Muscle layer of duodenum (tissue), 2 donors: Measurements from ENCODE around the gene ULK4.
"Not testable (repeated sequence)": the region's sequence is repeated elsewhere in the genome, so short reads cannot be mapped to it uniquely, and the experiment has no call there.

ENCODE experiments used
- H3K27ac ChIP-seq: one replicate; pipeline ENCODE4 v1.7.0; 2013; ENCODE audit warnings: mild to moderate bottlenecking, low read length
- H3K27me3 ChIP-seq: one replicate; pipeline ENCODE4 v1.7.0; 2013; ENCODE audit warnings: low read depth, mild to moderate bottlenecking, control low read depth, low read length
- H3K36me3 ChIP-seq, 2 donors: one replicate each; pipeline ENCODE4 v1.7.0; 2013; ENCODE audit warnings: low read length in 2 of 2, control low read depth in 1 of 2, mild to moderate bottlenecking in 1 of 2; ENCODE audit not compliant: insufficient read depth in 2 of 2, control insufficient read depth in 1 of 2
- H3K4me1 ChIP-seq, 2 donors: one replicate each; pipeline ENCODE4 v1.7.0; 2013; ENCODE audit warnings: low read length in 2 of 2, mild to moderate bottlenecking in 2 of 2, control low read depth in 1 of 2, moderate library complexity in 1 of 2; ENCODE audit not compliant: insufficient read depth in 2 of 2, control insufficient read depth in 1 of 2
- H3K4me3 ChIP-seq, 2 donors: one replicate each; pipeline ENCODE4 v1.7.0; 2013; ENCODE audit warnings: low read length in 2 of 2, low read depth in 1 of 2, mild to moderate bottlenecking in 1 of 2
- H3K9me3 ChIP-seq, 2 donors: one replicate each; pipeline ENCODE4 v1.7.0; 2013; ENCODE audit warnings: low read length in 2 of 2, control low read depth in 1 of 2, mild to moderate bottlenecking in 1 of 2; ENCODE audit not compliant: control insufficient read depth in 1 of 2
- donor health status: healthy.

Gene ULK4

GRCh38 chr3:41987627-41988026 lies 25.7 kb upstream of the ULK4 start:
- no peak overlapping the region for H3K4me3 ChIP-seq
- no peaks in the 10 kb centered on the region for H3K27me3 ChIP-seq
- H3K9me3 ChIP-seq = no peaks in the 10 kb centered on the region
- no peak overlapping the region for H3K27ac ChIP-seq
- no peaks in the 10 kb centered on the region for H3K4me1 ChIP-seq
- H3K36me3 ChIP-seq = no peaks in the 10 kb centered on the region

DNA sequence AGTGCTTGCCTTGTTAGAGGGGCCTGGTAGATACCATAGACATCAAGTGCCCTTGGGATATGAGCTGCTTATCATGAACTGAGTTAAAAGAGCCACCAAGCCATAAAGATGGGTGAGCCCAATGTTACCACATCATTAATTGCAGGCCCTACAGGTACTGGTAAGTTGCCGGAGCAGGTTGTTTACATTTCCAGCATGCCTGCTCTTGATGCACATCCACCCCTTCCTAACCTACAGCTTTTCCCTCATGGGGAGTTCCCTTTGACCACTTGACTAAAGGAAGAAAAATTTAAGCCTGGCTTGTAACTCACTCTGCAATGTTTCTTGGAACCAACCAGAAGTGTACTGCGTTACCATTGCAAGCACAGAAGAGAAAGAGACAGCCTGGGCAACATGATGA lies 24.7 kb upstream of the ULK4 start:
- H3K27me3 ChIP-seq = no peaks in the 10 kb centered on the region
- no peaks in the 10 kb centered on the region for H3K4me1 ChIP-seq
- H3K4me3 ChIP-seq = no peak overlapping the region
- H3K9me3 ChIP-seq = no peaks in the 10 kb centered on the region
- no peaks in the 10 kb centered on the region for H3K36me3 ChIP-seq
- H3K27ac ChIP-seq = no peak overlapping the region

DNA sequence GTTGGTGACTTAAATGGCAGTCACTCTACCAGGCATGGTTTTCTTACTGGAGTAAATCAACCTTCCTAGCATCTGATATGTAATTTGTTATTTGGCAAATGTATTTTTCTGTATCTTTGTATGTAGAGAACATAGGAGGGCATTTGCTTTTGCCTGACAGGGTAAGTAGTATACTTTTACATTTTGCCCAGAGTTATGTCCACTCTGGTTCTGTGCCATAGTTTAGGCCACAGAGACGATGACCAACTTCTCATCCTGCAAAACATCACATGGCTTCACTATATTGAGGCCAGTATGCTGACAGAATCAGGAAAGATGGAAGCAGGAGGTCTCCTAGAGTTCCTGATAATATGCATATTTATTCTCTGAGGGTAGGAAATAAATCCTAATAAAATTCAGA lies 23.1 kb upstream of the ULK4 start:
- H3K4me1 ChIP-seq = no peaks in the 10 kb centered on the region
- no peaks in the 10 kb centered on the region for H3K27me3 ChIP-seq
- no peaks in the 10 kb centered on the region for H3K9me3 ChIP-seq
- H3K27ac ChIP-seq = no peak overlapping the region
- H3K36me3 ChIP-seq = no peaks in the 10 kb centered on the region
- H3K4me3 ChIP-seq = no peak overlapping the region

GRCh38 chr3:41983091-41983490 lies 21.2 kb upstream of the ULK4 start:
- H3K27ac ChIP-seq, H3K36me3 ChIP-seq, H3K4me3 ChIP-seq, H3K9me3 ChIP-seq, H3K4me1 ChIP-seq, H3K27me3 ChIP-seq: not testable (repeated sequence)

- not testable (repeated sequence) for H3K4me3 ChIP-seq, H3K36me3 ChIP-seq, H3K4me1 ChIP-seq, H3K9me3 ChIP-seq, H3K27me3 ChIP-seq, H3K27ac ChIP-seq
Measured at GRCh38 chr3:41977401-41977800, 15.5 kb upstream of the ULK4 start.

DNA sequence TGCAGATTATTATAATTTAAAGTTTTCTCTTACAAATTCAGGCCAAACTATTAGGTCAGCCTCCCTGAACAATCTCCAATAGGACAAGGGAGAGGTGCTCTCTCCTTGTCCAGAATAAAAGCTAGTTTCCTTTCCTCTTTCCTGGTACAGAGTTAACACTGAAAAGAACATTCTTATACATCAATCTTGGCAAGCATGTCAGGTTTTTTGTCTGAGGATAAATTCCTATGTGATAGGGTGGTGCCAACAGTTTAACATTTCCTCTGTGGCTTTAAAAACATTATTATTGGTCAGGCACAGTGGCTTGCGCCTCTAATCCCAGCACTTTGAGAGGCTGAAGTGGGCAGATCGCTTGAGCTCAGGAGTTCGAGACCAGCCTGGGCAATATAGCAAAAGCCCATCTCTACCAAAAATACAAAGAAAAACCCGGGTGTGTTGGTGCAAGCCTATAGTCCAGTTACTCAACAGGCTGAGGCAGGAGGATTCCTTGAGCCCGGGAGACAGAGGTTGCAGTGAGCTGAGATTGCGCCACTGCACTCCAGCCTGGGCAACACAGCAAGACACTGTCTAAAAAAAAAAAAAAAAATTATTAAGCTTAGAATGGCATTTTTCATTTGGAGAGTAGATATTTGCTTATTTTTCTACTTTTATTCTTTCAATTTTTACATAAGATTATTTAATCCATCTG lies 13.7 kb upstream of the ULK4 start:
- Histone ChIP-seq H3K9me3 (no peaks in the 10 kb centered on the region), H3K27ac (no peak overlapping the region), H3K27me3 (no peaks in the 10 kb centered on the region), H3K4me1 (no peaks in the 10 kb centered on the region), H3K4me3 (no peak overlapping the region), H3K36me3 (no peaks in the 10 kb centered on the region)

GRCh38 chr3:41974223-41974622 lies 12.3 kb upstream of the ULK4 start:
- no peaks in the 10 kb centered on the region for H3K9me3 ChIP-seq
- H3K27me3 ChIP-seq = no peaks in the 10 kb centered on the region
- H3K4me1 ChIP-seq = no peaks in the 10 kb centered on the region
- H3K4me3 ChIP-seq = no peak overlapping the region
- no peak overlapping the region for H3K27ac ChIP-seq
- no peaks in the 10 kb centered on the region for H3K36me3 ChIP-seq

DNA sequence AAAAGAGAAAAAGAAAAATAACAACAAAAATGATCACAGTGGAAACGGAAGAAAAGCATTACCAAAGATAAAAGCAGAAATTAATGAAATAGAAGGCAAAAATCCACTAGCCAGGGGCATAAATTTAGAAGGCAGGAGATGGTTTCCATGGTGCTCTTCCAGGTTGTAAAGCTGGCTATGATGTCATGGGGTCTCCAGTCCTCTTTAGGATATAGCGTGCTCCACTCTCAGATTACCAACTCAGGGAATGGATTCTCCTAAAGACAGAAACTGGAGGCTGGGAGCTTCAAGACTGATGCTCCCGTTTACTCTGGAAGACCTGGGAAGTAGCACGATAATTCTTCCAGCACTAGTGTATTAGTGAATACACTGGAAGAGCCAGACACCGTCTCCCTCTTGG lies 10.9 kb upstream of the ULK4 start:
- H3K4me1 ChIP-seq = no peaks in the 10 kb centered on the region
- no peaks in the 10 kb centered on the region for H3K36me3 ChIP-seq
- H3K27ac ChIP-seq = no peak overlapping the region
- no peaks in the 10 kb centered on the region for H3K27me3 ChIP-seq
- H3K4me3 ChIP-seq = no peak overlapping the region
- no peaks in the 10 kb centered on the region for H3K9me3 ChIP-seq

- Histone ChIP-seq H3K9me3 (no peaks in the 10 kb centered on the region), H3K4me3 (no peak overlapping the region), H3K27me3 (no peaks in the 10 kb centered on the region), H3K27ac (no peak overlapping the region), H3K4me1 (peaks cover 0 to 4% of the 10 kb centered on the region in 2 donors), H3K36me3 (no peaks in the 10 kb centered on the region)
Measured at GRCh38 chr3:41966206-41966605, 4.3 kb upstream of the ULK4 start.

DNA sequence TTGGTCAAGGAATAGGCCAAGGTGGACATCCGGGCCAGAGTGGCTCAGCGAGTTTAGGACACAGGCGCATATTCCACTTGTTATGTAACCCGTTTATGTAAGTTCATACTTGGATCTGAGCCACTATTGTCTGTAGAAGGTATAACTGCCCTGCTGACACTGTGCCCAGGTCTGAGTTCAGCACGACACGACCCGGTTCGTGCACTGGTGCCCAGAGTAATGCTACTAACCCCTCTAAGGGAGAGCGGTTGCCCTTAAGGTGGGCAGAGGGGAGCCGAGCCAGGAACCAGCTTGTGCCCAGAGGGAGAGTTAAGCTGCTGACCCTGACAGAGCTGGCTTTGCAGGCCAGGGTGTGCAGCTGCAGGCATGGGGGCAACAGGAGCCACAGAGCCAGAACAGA lies 1.9 kb upstream of the ULK4 start:
- Histone ChIP-seq H3K27me3 (no peaks in the 10 kb centered on the region), H3K4me3 (no peak overlapping the region), H3K4me1 (peaks cover 5 to 12% of the 10 kb centered on the region in 2 donors), H3K27ac (no peak overlapping the region), H3K9me3 (no peaks in the 10 kb centered on the region), H3K36me3 (no peaks in the 10 kb centered on the region)

DNA sequence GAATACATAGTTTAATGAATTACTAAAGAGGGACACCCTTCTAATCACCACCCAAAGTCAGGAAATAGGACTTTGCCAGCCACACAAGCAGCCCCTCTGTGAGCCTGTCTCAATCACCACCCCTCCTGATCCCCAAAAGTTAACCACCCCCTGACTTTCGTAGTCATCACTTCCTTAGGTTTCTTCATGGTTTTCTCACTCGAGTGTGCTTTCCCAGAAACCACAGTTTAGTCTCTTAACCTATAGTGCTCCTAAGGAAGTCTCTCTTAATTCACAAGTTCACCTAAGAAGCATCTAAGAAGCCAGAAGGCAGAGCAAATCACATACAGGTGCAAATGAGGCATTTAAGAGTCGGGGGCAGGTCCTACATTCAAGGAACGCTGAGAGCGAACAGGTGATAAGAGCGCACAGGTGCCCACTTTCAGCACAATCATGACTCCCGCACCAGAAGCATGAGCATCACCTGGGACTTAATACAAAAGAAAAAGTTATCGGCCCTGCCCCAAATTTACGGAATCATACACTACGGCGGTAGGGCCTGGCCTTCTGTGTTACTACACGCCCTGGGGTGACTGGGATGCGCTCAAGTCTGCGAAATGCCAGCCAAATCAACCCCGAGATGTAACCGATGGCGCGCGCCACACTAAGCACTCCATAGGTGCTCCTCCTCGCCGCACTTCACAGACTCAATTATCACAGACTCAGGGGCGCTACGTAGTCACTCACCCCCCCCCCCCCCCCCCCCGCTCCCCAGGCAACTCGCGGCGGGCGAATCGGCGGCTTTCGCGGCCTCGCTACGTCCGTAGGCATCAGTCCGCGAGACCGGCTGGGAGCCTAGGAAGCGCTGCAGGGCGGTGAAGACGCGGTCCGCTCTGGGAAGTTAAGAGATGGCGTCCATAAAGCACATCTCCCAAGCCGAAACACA lies 815 bp downstream of the ULK4 start:
- Histone ChIP-seq H3K27ac (peak overlapping the region; percentile 75), H3K27me3 (no peaks in the 10 kb centered on the region), H3K36me3 (no peaks in the 10 kb centered on the region), H3K4me3 (peak overlapping the region; percentile 87 to 89), H3K9me3 (no peaks in the 10 kb centered on the region), H3K4me1 (peaks cover 5 to 12% of the 10 kb centered on the region in 2 donors)
